ENCODE measurements around the gene CREB3L1. TPM values are rescaled to one million over a fixed set of nuclear protein-coding genes. Genes with fewer than 3 reads are reported as not detected.

The CREB3L1 gene
- total RNA-seq, 1 experiment from 2014 or later, result 3.3 TPM

DNA sequence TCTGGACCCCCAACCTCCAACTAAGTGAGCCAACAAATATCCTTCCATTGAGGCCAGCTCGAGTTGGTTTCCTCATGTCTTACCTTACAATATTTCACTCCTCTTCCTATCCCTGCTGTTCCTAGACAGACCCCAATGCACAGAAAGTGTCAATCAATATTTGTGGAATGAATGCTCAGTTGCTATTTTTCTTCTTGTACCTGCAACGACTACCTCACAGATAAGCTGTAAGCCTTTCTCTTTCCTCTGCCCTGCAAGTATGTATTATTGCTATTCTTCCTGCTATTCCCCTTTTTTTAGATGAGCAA is 26.8 kb upstream of the CREB3L1 start:
- Mint-ChIP-seq H3K9me3 (no peaks in the 10 kb centered on the region; a peak in 1 of 5 replicates), H3K4me3 (no peak overlapping the region), H3K36me3 (ENCODE audit: insufficient read depth in 1 of 3, low read depth in 3 of 3) (no peaks in the 10 kb centered on the region), H3K27ac (no peak overlapping the region), H3K27me3 (ENCODE audit: low read depth) (peaks cover 5% of the 10 kb centered on the region), H3K4me1 (peaks cover 27 to 30% of the 10 kb centered on the region in 2 experiments)
- H2AK5ac ChIP-seq (ENCODE audit: insufficient read length, low read length), result no peak overlapping the region
- no peak overlapping the region for H3K27ac ChIP-seq (ENCODE audit: insufficient read length, low read depth, low read length)
- WGBS (ENCODE audit: extremely low coverage, insufficient read length, low lambda C conversion rate), result no CpG with 5 or more reads among the region's 2 CpGs
- H3K23ac ChIP-seq (ENCODE audit: insufficient read length, low read depth, low read length), result no peak overlapping the region
- H3K4ac ChIP-seq (ENCODE audit: low read depth, low read length), result no peak overlapping the region
- H2BK12ac ChIP-seq (ENCODE audit: insufficient read length, low read depth, low read length), result no peak overlapping the region
- no peaks in the 10 kb centered on the region for H3K27me3 ChIP-seq (ENCODE audit: insufficient read depth, low read length)
- TF ChIP-seq, protein P1, sequence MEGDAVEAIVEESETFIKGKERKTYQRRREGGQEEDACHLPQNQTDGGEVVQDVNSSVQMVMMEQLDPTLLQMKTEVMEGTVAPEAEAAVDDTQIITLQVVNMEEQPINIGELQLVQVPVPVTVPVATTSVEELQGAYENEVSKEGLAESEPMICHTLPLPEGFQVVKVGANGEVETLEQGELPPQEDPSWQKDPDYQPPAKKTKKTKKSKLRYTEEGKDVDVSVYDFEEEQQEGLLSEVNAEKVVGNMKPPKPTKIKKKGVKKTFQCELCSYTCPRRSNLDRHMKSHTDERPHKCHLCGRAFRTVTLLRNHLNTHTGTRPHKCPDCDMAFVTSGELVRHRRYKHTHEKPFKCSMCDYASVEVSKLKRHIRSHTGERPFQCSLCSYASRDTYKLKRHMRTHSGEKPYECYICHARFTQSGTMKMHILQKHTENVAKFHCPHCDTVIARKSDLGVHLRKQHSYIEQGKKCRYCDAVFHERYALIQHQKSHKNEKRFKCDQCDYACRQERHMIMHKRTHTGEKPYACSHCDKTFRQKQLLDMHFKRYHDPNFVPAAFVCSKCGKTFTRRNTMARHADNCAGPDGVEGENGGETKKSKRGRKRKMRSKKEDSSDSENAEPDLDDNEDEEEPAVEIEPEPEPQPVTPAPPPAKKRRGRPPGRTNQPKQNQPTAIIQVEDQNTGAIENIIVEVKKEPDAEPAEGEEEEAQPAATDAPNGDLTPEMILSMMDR (conservative IDR thresholded peaks at IDR 0.05), result no peak
- no peak overlapping the region for H3K14ac ChIP-seq (ENCODE audit: insufficient read depth, low read length)
- no peak overlapping the region for H2BK120ac ChIP-seq (ENCODE audit: low read depth, low read length, poor library complexity, severe bottlenecking)
- H4K8ac ChIP-seq (replicated peaks; ENCODE audit: insufficient read length, low read depth, low read length), result no peak overlapping the region
- H3K79me1 ChIP-seq (ENCODE audit: insufficient read depth, low read depth, low read length, poor library complexity, severe bottlenecking), result no peaks in the 10 kb centered on the region
- H3K4me2 ChIP-seq (ENCODE audit: insufficient read depth, insufficient read length, low read length), result no peak overlapping the region
- H2BK5ac ChIP-seq (ENCODE audit: insufficient read length, low read length), result no peak overlapping the region
- H3K18ac ChIP-seq (ENCODE audit: insufficient read length, low read depth, low read length), result no peak overlapping the region
- no peak overlapping the region for H2BK20ac ChIP-seq (ENCODE audit: low read depth, low read length, poor library complexity, severe bottlenecking)
- no peak for DNase-seq
- no peak overlapping the region for H4K5ac ChIP-seq (ENCODE audit: insufficient read length, low read depth, low read length)
- H3K79me2 ChIP-seq (ENCODE audit: insufficient read depth, low read length), result no peaks in the 10 kb centered on the region
- H3K23me2 ChIP-seq (ENCODE audit: insufficient read length, low read depth, low read length, poor library complexity, severe bottlenecking), result no peaks in the 10 kb centered on the region
- no peak overlapping the region for H3K56ac ChIP-seq (ENCODE audit: insufficient read length, low read depth, low read length)
- no peak overlapping the region for H3K9ac ChIP-seq (ENCODE audit: extremely low read depth, insufficient read length, low read length)
- H3T11ph ChIP-seq (ENCODE audit: low read length), result no peak overlapping the region
- no peak overlapping the region for H2AFZ ChIP-seq (ENCODE audit: low read length)
- H4K91ac ChIP-seq (ENCODE audit: insufficient read length, low read depth, low read length), result no peak overlapping the region
- H4K20me1 ChIP-seq (ENCODE audit: control insufficient read depth, insufficient read depth, insufficient read length), result no peaks in the 10 kb centered on the region
- no peak overlapping the region for H2BK15ac ChIP-seq (ENCODE audit: low read depth, low read length)
- peaks cover 3% of the 10 kb centered on the region for H3K4me1 ChIP-seq (ENCODE audit: insufficient read depth, low read length)
- no peaks in the 10 kb centered on the region for H3K9me3 ChIP-seq (ENCODE audit: control insufficient read depth, low read depth, low read length)
